Measurements from ENCODE around the gene PIK3CD.

DNA sequence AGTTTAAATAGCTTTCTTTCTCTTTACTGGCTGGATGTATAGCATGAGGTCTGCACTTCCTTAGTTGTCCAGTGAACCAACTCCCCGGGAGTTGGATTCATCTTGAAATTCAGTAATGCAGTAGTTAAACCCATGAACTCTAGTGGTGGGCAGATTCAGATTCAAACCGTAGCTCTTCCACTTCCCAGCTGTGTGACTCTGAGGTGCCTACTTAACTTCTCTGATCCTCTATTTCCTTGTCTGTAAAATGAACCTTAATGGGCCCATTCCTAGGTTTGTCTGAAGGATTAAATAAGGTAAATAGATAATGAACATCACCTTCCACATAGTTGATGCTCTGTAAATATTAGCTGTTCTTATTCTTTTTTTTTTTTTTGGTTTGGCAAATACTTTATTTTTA is 16.5 kb downstream of the PIK3CD start:
- TF ChIP-seq, protein P1, sequence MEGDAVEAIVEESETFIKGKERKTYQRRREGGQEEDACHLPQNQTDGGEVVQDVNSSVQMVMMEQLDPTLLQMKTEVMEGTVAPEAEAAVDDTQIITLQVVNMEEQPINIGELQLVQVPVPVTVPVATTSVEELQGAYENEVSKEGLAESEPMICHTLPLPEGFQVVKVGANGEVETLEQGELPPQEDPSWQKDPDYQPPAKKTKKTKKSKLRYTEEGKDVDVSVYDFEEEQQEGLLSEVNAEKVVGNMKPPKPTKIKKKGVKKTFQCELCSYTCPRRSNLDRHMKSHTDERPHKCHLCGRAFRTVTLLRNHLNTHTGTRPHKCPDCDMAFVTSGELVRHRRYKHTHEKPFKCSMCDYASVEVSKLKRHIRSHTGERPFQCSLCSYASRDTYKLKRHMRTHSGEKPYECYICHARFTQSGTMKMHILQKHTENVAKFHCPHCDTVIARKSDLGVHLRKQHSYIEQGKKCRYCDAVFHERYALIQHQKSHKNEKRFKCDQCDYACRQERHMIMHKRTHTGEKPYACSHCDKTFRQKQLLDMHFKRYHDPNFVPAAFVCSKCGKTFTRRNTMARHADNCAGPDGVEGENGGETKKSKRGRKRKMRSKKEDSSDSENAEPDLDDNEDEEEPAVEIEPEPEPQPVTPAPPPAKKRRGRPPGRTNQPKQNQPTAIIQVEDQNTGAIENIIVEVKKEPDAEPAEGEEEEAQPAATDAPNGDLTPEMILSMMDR (IDR thresholded peaks at IDR 0.05) = no peak
- TF ChIP-seq EP300 (IDR thresholded peaks at IDR 0.05) = no peak
- TF ChIP-seq POLR2AphosphoS5 (IDR thresholded peaks at IDR 0.05) = no peak
